Urothelium cell line (cell line): Measurements from ENCODE around the gene NLE1.
A peak's percentile ranks its signal among the peaks of the same experiment; 100 is the strongest.

ENCODE experiments used
- DNase-seq: peaks from one replicate; pipeline ENCODE4 v3.0.0; 2011; ENCODE audit warnings: low spot score, mixed read lengths
- FAIRE-seq: peaks from 2 replicates; lab custom pipeline; 2011; peaks lifted over from hg19 to GRCh38; lab: Jason Lieb, UNC

Gene NLE1

GRCh38 chr17:35088881-35089585 lies 53.1 kb downstream of the NLE1 start:
- DNase-seq = peak; percentile 93
- peak; percentile 59 for FAIRE-seq

DNA sequence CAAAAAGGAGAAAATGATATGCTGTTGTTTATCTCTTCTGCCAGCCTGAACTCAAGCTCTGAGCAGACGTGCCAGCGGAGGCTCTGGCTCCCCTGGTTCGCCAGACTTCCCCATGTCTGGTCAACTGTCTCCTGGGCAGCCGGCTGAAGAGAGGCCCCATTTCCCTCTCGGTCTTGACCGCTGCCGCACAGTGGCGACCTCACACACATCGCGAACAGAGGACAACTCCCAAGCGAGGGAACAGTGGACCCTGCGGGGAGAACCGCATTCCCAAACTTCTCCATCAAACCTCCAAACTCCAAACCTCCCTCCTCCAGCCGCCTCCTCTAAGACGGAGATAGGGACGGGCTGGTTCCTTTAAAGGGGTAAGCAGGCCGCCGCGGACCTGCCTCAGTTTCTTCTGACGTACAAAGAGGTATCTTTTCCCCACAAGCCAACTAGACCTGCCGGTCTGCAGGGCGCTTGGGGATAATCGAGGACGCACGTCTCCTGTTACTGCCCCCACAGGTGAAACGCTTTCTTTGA lies 53.7 kb downstream of the NLE1 start:
- no peak for FAIRE-seq
- DNase-seq = peak; percentile 31

DNA sequence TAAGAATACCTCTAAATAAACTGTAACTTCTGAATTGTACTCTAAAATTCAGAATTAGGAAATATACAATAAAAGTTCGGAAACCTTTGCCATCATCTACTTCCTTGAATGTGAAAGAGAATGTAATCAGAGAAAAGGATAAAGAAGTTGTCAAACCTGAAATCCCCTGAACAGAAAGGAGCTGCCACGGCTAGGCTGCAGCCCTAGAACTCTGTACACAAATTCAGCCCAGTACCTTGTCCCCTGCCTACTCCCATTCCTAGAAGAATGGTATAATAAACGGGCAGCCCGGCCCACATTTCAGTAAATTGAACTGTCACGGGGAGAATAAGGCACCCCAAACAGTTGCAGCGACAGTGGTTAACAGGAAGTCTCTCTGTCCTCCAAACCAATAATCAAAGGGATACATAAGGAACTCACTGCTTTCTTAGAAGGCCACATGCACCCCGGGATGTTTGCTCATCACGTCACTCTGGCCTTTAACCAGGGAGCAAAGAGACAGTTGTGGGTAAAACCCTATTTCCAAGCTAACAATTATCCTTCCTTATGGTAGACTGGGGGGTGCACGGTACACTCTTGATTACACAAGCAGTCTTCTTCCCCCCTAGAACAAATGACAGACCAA lies 54.3 kb downstream of the NLE1 start:
- no peak for DNase-seq
- no peak for FAIRE-seq

GRCh38 chr17:35086931-35087573 lies 55.1 kb downstream of the NLE1 start:
- FAIRE-seq (no peak), DNase-seq (no peak)

GRCh38 chr17:35086164-35086563 lies 55.9 kb downstream of the NLE1 start:
- FAIRE-seq = no peak
- DNase-seq = no peak

- FAIRE-seq = no peak
- peak; percentile 42 for DNase-seq
Measured at GRCh38 chr17:35084987-35085386, 57.1 kb downstream of the NLE1 start.

GRCh38 chr17:35083071-35083470 lies 59.0 kb downstream of the NLE1 start:
- DNase-seq = no peak
- no peak for FAIRE-seq

GRCh38 chr17:35082073-35082657 lies 59.9 kb downstream of the NLE1 start:
- DNase-seq (peak; percentile 33), FAIRE-seq (no peak)

DNA sequence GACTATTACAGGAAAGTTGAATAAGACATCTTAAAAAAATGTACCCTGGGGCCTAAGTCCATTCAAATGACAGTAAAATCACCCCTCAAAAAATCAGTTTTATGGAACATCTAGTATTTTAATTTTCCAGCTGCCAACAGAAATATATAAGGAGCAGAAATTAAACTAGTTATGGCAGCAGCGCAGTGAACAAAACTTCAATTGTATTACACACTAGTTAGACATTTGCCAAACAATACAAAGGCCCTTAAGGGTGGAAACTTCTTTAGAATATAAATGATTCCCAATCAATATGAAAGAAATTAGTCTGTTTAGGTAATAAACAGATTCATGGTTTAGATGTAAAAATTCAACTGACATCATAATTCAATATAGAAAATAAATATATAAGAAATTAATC lies 60.5 kb downstream of the NLE1 start:
- DNase-seq (no peak), FAIRE-seq (no peak)

DNA sequence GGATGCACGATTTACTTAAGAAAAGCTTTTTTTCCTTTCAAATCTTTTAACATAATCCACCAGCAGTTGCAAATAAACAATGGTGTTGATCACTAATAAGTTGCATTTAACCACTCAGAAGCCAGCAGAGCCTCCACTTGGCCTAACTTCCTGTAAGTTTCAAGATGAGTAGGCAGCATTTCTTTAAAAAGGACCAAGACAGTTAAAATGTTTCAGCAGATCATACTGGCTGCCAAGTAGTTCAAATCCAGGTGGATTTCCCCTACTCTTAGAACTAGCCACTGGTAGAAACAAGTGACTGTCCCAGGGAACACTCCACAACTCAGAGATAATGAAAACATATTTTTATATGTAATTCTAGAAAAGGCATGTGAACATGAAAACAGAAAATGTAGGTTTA lies 61.6 kb downstream of the NLE1 start:
- FAIRE-seq = no peak

DNA sequence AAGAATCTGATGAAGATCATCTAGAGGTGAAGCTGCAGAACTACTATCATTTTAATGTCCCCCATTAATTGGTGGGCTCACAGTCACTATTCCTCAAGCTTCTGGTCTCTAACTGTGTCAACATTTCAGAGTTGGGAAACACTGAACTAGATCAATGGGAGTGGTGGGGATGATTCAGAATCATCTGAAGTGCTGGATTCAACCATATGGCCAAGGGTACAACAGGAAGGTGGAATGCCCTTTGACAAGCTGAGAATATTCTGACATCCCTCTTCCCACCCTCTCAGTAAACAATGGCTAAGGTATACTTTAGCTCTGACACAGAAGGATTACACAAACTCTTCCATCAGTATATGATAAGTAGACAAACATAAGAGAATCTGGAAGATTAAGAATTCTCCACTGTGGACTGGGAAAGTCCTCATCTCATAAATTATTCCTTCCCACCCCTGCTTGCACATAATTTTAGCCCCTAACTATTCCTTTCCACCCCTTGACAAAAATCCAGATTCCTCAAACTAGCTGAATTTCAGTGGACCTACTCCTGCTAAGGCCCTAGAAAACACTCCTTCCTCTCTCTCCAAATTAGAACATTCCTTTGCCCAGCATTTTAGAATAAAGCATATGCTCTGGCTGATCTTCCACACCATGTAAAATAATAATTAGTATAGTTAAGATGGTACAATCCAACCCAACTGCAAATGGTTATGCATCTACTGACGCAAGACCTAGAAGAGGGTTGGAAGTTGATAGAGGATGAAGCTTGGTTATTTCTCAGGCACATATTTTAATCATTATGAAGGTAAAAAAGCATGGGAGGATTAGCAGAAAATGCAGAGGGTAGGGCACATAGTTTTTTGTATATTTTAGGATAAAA lies 62.3 kb downstream of the NLE1 start:
- FAIRE-seq (no peak), DNase-seq (no peak)

More for the DNA sequence above, 61.6 kb downstream of the NLE1 start:
- no peak for DNase-seq
